GM18868 (cell line): ENCODE results near the gene HECTD1.
"Not testable (repeated sequence)": the region's sequence is repeated elsewhere in the genome, so short reads cannot be mapped to it uniquely, and the experiment has no call there.

ENCODE experiments used
- ATAC-seq: cut with Tn5 transposase; IDR thresholded peaks from one replicate; pipeline ENCODE4 v1.9.1; 2021; ENCODE audit warnings: mild to moderate bottlenecking, moderate library complexity; ENCODE audit not compliant: unreplicated experiment

The HECTD1 gene

DNA sequence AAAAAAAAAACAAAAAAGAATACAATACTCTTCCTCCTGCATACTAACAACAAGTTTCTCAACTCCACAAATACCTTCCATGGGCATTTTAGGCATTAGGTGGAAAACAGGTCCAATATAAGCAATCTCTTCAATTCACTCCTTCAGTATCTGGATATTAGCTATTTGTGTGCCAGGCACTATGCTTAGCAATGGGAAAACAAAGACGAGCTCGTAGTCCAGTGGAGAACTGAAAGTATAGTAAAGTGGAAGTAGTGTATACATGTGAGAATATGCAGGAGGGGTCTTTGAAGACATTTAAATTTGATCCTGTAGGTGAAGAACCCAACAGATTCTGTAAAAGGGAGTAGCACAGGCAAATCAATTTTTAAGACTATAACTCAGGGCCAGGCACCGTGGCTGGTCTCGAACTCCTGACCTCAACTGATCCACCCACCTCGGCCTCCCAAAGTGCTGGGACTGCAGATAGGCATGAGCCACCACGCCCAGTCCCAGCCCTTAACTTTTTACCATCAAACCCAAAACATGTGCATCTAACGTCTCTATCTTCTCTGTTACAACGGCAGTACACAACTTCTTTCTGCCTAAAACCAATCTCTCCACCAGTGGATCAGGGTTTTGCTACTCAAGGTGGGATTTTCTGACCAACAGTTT lies 10.6 kb downstream of the HECTD1 start:
- ATAC-seq = no peak

DNA sequence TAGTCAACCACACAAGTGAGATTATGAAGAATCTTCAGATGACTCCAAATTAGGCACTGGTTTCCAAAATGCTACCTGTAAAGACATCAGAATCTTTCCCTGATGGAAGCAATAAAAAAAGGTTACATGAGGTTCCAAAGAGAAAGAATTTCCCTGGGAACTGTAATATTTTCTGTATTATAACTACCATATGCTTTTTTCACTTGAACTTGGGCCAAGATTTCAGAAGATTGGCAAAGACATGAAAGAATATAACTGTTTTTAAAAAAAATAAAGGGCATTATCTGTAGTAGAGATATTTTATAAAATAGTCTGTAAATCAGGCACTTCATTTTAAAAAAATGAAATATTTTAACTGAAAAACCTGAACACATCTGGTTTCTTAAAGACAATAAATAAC lies 12.9 kb downstream of the HECTD1 start:
- no peak for ATAC-seq

DNA sequence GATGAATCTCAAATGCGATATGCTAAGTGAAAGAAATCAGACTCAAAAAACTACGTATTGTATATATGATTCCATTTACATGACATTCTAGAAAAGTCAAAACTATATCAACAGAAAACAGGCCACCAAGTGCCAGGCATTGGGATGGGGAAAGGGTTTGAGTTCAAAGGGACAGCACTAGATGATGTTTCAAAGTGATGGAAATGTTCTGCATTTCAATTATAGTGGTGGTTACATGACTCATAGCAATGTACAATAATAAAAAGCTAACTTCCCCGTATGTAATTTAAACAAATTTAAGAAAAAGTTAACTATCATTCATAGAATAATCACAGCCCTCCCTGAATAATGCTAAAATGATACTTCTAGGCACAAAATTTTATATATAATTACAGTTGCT lies 13.5 kb downstream of the HECTD1 start:
- ATAC-seq = no peak

DNA sequence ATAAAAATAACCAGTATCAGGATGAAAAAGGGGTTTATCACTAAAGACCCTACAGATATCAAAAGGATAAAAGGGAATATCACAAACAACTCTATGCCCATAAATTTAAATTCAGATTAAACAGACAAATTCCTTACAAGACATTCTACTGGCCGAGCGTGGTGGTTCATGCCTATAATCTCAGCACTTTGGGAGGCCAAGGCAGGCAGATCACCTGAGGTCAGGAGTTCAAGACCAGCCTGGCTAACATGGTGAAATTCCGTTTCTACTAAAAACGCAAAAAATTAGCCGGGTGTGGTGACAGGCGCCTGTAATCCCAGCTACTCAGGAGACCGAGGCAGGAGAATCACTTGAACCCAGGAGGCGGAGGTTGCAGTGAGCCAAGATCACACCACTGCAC lies 15.0 kb downstream of the HECTD1 start:
- not testable (repeated sequence) for ATAC-seq

DNA sequence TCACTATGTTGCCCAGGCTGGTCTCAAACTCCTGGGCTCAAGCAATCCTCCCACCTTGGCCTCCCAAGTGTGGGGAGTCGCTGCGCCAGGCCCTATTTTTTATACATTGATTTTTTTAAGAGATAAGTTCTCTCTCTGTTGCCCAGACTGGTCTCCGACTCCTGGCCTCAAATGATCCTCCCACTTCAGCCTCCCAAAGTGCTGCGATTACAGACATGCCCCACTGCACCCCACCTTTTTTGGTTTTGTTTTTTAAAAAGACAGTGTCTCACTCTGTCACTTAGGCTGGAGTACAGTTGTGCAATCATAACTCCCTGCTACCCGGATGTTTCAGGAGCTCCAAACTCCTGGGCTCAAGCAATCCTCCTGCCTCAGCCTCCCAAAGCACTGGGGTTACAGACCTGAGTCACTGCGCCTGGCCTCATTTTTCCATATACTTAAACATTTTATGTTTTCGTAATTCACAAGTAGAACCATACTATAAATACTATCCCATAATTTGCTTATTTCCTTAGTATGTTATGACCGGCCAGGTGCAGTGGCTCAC lies 16.8 kb downstream of the HECTD1 start:
- ATAC-seq = no peak

DNA sequence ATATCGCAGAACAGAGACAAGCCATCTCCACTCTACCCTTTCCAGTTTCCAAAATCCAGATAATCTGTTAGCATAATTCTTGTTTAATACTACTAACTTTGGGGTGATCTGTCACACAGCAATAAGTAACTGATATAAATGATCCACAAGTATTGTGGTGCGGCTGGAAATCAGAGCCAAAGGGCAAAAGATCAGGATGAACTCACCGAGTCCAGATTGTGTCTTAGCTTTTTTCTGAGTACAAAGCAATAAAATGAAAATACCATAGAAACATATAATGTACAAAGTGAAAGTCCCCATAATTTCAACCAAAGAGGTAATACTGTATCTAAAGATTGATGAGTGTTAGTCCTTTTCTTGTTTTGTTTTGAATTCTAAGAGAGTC lies 17.4 kb downstream of the HECTD1 start:
- no peak for ATAC-seq

DNA sequence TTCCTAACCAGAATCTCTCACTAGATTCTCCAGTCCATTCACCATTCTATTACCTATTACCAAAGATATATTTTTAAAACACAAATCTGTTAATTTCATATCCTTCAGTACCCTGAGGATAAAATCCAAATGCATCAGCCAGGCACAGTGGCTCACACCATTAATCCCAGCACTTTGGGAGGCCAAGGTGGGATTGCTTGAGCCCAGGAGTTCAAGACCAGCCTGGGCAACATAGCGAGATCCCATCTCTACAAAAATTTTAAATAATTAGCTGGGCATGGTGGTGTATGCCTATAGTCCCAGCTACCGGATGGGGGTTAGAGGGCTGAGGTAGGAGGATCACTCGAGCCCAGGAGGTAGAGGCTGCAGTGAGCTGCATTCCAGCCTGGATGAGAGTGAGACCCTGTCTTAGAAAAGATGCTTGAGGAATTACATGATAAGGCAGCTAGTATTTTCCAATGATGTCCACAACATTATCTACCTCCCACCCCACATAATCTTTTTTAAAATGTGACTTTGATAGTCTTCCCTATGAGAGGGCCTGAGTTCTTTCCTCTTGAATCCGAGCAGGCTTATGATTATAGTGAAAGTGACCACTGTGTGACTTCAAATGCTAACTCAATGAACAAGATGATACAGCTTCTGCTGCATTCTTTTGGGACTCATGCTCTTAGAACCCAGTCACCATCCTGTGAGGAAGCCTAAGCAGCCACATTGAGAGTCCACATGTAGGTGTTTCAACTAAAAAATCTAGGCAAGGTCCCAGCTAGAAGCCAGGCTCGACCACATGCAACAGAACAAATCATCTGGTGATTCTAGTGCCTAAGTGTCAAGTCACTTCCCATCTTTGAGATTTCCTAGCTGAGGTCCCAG lies 18.0 kb downstream of the HECTD1 start:
- no peak for ATAC-seq

DNA sequence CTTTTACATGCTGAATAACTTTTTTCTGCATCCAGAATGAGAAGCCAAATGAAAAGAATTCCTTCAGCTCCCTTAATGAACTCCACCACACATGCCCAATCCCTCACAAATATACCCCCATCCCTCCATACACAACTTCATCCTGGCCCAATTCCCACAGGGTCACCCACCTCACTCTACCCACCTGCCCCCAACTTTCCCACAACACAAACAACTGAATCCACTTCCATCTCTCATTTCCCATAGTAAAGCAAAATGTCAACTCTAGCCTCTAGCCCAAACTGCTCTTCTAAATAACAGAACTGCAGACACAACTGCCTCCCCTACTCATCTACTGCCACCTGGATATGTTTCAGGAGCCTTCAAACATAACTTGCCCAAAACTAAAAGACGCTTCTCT lies 18.8 kb downstream of the HECTD1 start:
- no peak for ATAC-seq

DNA sequence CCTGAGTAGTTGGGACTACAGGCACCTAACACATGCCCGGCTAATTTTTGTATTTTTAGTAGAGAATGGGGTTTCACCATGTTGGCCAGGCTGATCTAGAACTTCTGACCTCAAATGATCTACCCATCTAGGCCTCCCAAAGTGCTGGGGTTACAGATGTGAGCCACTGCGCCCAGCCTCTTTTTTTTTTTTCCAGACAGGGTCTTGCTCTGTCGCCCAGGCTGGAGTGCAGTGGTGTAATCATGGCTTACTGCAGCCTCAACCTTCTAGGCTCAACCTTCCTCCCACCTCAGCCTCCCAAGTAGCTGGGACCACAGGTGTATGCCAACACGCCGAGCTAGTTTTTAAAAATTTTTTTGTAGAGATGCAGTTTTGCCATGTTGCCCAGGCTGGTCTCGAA lies 25.6 kb downstream of the HECTD1 start:
- not testable (repeated sequence) for ATAC-seq

DNA sequence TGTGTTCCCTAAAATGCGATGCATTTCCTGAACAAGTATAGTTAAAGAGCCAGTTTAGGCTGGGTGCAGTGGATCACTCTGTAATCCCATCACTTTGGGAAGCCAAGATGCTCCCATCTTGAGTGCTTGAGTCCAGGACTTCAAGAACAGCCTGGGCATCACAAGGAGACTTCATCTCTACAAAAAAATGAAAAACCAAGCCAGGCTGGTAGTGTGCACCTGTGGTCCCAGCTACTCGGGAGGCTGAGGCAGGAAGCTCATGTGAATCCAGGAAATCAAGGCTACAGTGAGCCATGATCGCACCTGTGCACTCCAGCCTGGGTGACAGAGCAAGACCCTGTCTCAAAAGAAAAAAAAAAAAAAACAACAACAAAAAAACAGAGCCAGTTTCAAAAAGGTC lies 26.3 kb downstream of the HECTD1 start:
- no peak for ATAC-seq

DNA sequence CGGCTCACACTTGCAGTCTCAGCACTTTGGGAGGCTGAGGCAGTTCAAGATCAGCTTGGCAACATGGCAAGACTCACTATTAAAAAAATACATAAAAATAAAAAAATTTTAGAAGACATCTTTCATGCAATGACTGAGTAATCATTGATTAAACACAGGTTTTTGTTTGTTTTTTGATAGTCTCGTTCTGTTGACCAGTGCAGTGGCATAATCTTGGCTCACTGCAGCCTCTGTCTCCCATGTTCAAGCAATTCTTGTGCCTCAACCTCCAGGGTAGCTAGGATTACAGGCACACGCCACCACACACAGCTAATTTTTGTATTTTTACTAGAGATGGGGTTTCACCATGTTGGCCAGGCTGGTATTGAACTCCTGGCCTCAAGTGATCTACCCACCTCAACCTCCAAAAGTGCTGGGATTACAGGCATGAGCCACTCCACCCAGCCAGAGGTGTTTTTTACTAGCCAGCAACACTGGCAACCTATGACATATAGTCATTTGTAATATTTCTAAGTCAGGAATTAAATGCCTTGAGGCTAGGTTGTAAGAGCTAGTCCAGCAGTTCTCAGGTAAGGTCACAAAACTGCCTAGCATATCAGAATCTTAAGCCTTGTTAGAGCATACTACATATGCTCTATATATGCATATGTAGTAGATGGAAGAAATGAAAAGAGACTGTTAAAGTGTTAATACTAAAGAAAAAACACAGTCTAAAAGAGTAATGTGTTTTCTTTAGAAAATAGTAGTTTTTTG lies 27.1 kb downstream of the HECTD1 start:
- no peak for ATAC-seq

DNA sequence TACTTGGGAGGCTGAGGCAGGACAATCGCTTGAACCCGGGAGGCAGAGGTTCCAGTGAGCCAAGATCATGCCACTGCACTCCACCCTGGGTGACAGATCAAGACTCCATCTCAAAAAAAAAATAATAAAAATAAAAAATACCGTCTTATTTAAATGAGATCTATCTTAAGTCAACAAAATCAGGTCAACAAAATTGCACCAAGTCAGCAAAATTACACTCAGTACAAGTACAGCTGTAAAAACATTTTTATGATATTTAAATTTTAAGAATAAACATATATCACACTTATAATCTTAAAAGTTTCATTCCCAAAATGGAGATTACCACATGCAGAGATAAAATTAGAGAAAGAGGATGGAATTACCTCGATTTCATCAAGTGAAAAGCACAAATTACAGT lies 33.2 kb downstream of the HECTD1 start:
- ATAC-seq = no peak

DNA sequence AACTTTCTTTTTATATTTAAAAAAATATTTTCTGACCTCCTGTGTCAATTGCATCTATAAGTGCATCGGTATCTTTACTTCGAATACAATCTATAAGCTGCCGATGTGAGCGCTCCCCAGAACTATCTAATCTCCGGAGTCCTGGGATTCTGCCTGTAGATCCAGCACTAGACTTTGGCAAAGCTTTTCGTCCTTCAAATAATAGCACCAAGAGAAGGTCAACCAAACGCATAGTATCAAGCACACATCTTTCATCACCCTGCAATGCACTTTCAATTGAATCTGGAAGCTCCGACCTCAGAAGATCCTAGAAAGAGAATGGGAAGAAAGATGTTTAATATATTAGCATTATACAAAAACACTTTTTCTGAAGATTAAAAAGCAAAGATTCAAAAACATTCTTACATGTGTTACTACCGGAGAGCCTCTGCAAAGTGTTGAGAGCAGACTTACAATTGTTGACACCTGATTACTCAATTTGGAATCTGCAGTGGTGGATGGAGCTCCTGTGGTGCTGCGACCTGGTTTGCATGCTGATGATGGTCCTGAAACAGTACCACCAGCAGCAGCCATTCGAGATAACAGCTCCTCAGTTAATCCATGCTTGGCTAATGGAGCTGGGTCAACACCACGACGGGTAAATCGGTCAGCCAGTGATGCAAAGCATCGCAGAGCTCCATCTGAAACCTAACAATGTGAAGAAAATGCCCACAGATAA lies 34.3 kb downstream of the HECTD1 start:
- no peak for ATAC-seq

DNA sequence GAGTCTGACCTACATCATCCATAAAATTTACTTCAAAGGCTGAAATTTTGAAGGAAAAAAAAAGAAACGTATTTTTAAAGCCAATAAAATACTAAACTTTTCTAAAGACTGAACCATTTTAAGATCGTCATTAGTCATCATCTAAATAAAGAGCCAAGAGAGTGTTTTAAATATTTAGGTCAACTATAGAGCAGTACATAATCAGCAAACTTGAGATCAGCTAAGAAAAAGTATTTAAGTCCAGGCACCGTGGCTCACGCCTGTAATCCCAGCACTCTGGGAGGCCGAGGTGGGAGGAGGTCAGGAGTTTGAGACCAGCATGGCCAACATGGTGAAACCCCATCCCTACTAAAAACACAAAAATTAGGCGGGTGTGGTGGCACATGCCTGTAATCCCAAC lies 35.5 kb downstream of the HECTD1 start:
- ATAC-seq = no peak

DNA sequence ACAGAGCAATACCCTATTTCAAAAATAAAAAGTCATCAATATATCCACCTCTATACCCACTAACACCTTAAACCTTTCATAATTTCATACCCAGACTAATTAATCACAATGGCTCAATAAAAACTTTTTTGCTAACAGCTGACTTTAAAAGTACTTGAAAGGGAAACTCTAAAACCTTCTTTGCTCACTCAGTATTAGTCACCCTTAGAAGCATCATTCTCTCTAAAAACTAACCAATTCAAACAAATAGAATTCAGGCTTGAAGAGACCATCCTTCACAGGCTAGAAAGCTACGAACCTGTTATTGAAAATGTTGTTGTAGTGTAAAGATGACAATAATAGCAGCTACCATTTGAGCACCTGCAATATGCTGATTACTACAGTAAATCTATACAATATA lies 37.2 kb downstream of the HECTD1 start:
- ATAC-seq = no peak

DNA sequence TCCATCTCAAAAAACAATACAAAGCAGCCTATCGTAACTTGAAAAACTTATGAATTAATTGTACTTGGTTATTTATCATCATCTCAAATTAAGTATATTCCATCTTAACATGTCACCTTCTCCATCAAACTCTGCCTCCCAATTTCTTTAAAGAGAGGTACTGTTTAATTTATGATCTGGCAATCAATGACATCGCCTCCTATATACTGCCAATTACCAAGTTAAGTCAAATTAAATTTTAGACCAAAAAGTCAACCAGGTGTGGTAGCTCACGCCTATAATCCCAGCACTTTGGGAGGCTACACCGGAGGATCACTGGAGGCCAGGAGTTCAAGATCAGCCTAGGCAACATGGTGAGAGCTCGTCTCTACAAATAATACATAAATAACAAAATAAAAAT lies 37.7 kb downstream of the HECTD1 start:
- no peak for ATAC-seq

DNA sequence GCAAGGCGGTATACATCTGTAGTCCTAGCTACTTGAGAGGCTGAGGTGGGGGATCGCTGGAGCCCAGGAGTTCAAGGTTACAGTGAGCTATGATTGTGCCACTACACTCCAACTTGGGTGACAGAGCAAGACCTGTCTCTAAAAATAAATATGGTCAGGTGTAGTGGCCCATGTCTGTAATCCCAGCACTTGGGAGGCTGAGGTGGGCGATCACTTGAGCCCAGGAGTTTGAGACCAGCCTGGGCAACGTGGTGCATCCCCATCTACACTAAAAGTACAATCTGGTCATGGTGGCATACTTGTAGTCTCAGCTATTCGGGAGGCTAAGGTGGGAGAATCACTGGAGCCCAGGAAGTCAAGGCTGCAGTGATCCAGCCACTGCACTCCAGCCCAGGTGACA lies 40.6 kb downstream of the HECTD1 start:
- no peak for ATAC-seq

DNA sequence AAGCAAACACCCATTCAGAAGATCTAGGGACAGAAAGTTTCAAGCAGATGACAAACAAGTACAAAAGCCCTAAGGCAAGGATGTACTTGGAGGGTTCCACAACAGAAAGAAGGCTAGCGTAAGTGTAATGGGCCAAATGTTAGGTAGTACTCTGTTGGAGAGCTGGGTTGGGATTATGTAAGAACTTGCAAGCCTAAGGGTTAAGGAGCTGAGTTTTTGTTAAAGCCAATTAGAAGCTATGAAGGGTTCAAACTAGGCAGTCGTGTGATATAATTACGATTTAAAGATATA lies 41.4 kb downstream of the HECTD1 start:
- no peak for ATAC-seq

DNA sequence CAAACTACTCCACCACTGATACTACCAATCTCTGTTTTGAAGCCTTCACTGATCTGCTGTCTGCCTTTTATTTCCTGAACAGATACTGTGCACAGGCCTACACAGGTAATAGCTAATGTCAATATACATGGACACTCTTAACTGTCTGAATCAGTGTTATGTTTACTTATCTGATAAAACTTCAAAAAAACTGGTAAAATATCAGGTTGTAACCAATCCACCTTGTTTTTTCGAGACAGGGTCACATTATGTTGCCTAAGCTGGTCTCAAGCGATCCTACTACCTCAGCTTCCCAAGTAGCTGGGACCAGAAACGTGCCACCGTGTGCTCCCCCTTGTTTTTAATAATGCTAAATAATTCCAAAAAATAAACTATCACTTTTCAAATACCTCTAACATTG lies 43.5 kb downstream of the HECTD1 start:
- no peak for ATAC-seq

DNA sequence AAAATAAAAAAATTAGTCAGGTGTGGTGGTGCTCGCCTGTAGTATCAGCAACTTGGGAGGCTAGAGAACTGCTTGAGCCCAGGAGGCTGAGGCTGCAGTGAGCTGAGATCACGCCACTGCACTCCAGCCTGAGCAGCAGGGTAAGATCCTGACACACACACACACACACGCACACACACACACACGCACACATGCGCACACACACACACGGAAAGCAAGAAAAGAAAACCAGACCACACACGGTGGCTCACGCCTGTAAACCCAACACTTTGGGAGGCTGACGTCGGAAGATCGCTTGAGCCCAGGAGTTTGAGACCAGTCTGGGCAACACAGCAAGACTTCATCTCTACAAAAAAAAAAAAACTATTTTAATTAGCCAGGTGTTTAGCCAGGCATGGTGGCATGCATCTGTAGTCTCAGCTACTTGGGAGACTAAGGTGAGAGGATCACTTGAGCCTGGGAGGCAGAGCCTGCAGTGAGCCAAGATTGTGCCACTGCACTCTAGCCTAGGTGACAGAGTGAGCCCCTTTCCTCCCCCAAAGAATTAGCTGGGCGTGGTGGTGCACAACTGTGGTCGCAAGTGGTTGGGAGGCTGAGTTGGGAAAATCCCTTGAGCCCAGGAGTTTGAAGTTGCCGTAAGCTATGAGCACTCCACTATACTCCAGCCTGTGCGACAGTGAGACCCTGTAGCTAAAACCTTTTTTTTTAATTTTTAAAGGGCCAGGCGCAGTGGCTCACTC lies 44.5 kb downstream of the HECTD1 start:
- ATAC-seq = no peak
